Putamen (tissue), 1 donor: ENCODE data around the gene CTDSPL.

ENCODE experiments used
- DNase-seq: peaks from one replicate; pipeline ENCODE4 v3.0.0-alpha.2; 2016; ENCODE audit warnings: low spot score

CTDSPL gene

GRCh38 chr3:37988931-37989525, 127.3 kb downstream of the CTDSPL start:
- no peak for DNase-seq

- DNase-seq, result no peak
Observed at GRCh38 chr3:37989821-37990480, 128.3 kb downstream of the CTDSPL start.

GRCh38 chr3:37990527-37990926, 128.8 kb downstream of the CTDSPL start, which contains the start of gene VILL:
Gene VILL (plus strand): TSS chr3:37990786. CDS start chr3:37993673, 2,887 bp downstream.
- no peak for DNase-seq

- no peak for DNase-seq
Observed at GRCh38 chr3:37991109-37991508, 129.4 kb downstream of the CTDSPL start.

GRCh38 chr3:37991823-37992222, 130.1 kb downstream of the CTDSPL start:
- no peak for DNase-seq

- no peak for DNase-seq
Observed at GRCh38 chr3:37992271-37993066, 130.8 kb downstream of the CTDSPL start.

- DNase-seq, result no peak
Observed at GRCh38 chr3:37993067-37993455, 131.4 kb downstream of the CTDSPL start.

- DNase-seq, result no peak
Observed at GRCh38 chr3:37993460-37993819, 131.8 kb downstream of the CTDSPL start.

GRCh38 chr3:37993820-37994638, 132.3 kb downstream of the CTDSPL start:
- DNase-seq, result no peak

- no peak for DNase-seq
Observed at GRCh38 chr3:37994639-37994972, 132.9 kb downstream of the CTDSPL start.

GRCh38 chr3:37995652-37996641, 134.3 kb downstream of the CTDSPL start:
- no peak for DNase-seq

- DNase-seq, result no peak
Observed at GRCh38 chr3:37996785-37997301, 135.2 kb downstream of the CTDSPL start.

GRCh38 chr3:37997342-37997741, 135.7 kb downstream of the CTDSPL start:
- no peak for DNase-seq

- no peak for DNase-seq
Observed at GRCh38 chr3:37997791-37998370, 136.2 kb downstream of the CTDSPL start.

- DNase-seq, result no peak
Observed at GRCh38 chr3:37999836-38000235, 138.2 kb downstream of the CTDSPL start.

- no peak for DNase-seq
Observed at GRCh38 chr3:38000242-38000916, 138.7 kb downstream of the CTDSPL start.

GRCh38 chr3:38000965-38001455, 139.3 kb downstream of the CTDSPL start:
- no peak for DNase-seq

- no peak for DNase-seq
Observed at GRCh38 chr3:38001456-38002081, 139.9 kb downstream of the CTDSPL start.

- no peak for DNase-seq
Observed at GRCh38 chr3:38002291-38002876, 140.7 kb downstream of the CTDSPL start.
